ENCODE data around the gene SNRPB. TPM values are rescaled to one million over a fixed set of nuclear protein-coding genes. Genes with fewer than 3 reads are reported as not detected.

Gene SNRPB
- total RNA-seq, 3 donors from 2014 or later, result 84.2 to 143 (median 94.6) TPM

DNA sequence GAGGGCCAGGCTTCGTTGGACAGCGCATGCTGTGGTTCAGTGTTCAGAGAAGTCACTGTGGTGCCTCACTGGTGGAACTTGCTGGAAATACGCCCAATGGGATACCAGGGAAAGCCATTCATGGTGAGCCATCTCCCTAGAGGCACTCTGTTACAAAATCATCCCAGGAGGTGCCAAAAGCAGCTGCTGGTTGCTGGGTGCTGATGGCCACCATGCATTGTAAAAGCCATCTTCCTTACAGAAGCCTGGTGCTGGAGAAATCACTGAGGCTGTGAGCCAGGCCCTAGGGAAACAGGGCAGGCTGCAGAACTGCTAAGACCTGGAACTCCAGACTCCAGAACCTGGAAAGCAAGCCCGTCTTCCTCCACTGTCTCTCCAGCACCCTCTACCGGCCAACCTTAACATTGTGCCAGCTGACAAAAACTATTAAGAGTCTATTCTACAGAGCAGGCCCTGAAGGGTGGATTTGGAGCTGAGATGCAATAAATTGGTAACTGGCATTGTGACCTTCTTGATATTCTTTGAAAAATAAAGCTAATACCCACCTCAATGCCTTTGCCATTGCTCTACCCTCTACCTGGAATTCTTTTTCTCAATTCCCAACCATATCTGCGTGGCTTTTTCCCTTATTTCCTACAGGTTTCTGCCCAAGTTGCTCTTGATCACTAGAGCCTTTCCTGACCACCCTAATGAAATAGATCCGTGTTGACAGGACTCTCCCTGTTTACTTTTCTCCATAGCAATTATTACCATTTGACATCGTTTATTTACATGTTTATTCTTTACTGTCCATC is 18.5 kb downstream of the SNRPB start:
- no peaks in the 10 kb centered on the region for H3K36me3 ChIP-seq (ENCODE audit: low read depth)
- no peaks in the 10 kb centered on the region for H3K4me1 ChIP-seq (ENCODE audit: low read depth)
- H3K4me3 ChIP-seq, result no peak overlapping the region
- ATAC-seq (peak; percentile 89), DNase-seq (peak in 2 of 3 donors; percentile 58 to 83)
- TF ChIP-seq, protein P1, sequence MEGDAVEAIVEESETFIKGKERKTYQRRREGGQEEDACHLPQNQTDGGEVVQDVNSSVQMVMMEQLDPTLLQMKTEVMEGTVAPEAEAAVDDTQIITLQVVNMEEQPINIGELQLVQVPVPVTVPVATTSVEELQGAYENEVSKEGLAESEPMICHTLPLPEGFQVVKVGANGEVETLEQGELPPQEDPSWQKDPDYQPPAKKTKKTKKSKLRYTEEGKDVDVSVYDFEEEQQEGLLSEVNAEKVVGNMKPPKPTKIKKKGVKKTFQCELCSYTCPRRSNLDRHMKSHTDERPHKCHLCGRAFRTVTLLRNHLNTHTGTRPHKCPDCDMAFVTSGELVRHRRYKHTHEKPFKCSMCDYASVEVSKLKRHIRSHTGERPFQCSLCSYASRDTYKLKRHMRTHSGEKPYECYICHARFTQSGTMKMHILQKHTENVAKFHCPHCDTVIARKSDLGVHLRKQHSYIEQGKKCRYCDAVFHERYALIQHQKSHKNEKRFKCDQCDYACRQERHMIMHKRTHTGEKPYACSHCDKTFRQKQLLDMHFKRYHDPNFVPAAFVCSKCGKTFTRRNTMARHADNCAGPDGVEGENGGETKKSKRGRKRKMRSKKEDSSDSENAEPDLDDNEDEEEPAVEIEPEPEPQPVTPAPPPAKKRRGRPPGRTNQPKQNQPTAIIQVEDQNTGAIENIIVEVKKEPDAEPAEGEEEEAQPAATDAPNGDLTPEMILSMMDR (IDR thresholded peaks at IDR 0.05), result peak; percentile 77
- H3K9me3 ChIP-seq, result no peaks in the 10 kb centered on the region
- intact Hi-C loops (cut with DNase I, micrococcal nuclease), result loop anchor here in 1 of 2 donors (10.0 kb wide), 1 partner anchor 237 kb away; no protein-coding TSS in a partner anchor

DNA sequence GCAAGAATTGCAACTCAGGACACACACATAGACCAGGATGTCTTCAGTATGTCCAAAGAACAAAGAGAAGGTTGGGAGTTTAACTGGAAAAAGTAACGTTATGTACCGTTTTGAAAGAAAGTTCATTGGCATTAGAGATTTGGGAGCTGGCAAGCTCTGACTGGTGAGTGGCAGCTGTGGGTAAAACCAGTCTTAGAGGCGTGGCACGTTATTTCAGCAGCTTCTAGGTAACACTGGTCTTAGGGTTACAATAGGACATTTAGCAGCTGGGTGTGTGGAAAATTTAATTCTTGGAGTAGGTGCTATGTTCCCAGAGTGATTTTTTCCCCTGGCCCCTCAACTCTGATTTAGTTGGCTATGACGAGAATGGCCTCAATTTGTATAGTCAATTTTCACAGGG is 19.2 kb downstream of the SNRPB start:
- Histone ChIP-seq H3K4me1 (ENCODE audit: low read depth) (no peaks in the 10 kb centered on the region), H3K4me3 (no peak overlapping the region), H3K9me3 (no peaks in the 10 kb centered on the region), H3K36me3 (ENCODE audit: low read depth) (no peaks in the 10 kb centered on the region)
- TF ChIP-seq, protein P1 (IDR thresholded peaks at IDR 0.05), result no peak
- DNase-seq (no peak), ATAC-seq (no peak)
- intact Hi-C loops (cut with DNase I, micrococcal nuclease), result loop anchor here in 1 of 2 donors (10.0 kb wide), 1 partner anchor 237 kb away; no protein-coding TSS in a partner anchor

DNA sequence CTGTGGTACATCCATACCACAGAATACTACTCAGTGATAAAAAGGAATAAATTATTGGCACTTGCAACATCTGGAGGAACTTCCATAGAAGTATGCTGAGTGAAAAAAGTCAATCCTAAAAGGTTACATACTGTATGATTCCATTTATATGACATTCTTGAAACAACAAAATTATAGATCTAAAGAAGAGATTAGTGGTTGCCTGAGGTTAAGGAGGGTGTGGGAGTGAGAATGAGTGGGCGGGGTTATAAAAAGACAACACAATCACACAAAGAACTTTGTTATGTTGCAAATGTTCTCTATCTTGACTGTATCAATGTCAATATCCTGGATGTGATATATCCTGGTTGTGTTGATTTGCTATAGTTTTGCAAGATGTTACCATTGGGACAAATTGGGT is 21.2 kb downstream of the SNRPB start:
- H3K9me3 ChIP-seq, result no peaks in the 10 kb centered on the region
- TF ChIP-seq, protein P1 (IDR thresholded peaks at IDR 0.05), result no peak
- ATAC-seq, result no peak

DNA sequence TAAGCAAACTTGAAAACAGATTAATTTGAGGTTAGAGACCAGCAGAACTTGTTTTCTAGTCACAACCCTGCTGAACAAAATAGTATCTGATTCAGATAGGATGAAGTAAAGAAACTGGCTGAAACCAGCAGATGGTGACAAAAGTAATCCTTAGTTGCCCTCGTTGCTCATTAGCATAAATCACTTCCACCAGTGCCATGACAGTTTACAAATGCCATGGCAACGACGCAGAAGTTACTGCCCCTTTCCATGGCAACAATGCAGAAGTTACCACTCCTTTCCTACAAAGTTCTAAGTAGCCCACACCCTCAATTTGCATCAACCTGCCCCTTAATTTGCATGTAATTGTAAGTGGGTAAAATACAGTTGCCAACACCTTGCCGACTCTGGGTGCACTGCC is 23.7 kb downstream of the SNRPB start:
- no peaks in the 10 kb centered on the region for H3K9me3 ChIP-seq
- DNase-seq, result no peak
- H3K4me1 ChIP-seq (ENCODE audit: low read depth), result no peaks in the 10 kb centered on the region
- H3K36me3 ChIP-seq (ENCODE audit: low read depth), result no peaks in the 10 kb centered on the region
- intact Hi-C loops (cut with DNase I, micrococcal nuclease), result no loop called here
- no peak overlapping the region for H3K4me3 ChIP-seq
- TF ChIP-seq, protein P1 (IDR thresholded peaks at IDR 0.05), result no peak
- no peak for ATAC-seq

More for the DNA sequence above, 21.2 kb downstream of the SNRPB start:
- no peak overlapping the region for H3K4me3 ChIP-seq
- intact Hi-C loops (cut with DNase I, micrococcal nuclease), result no loop called here
- no peaks in the 10 kb centered on the region for H3K36me3 ChIP-seq (ENCODE audit: low read depth)
- DNase-seq, result no peak
- H3K4me1 ChIP-seq (ENCODE audit: low read depth), result no peaks in the 10 kb centered on the region

DNA sequence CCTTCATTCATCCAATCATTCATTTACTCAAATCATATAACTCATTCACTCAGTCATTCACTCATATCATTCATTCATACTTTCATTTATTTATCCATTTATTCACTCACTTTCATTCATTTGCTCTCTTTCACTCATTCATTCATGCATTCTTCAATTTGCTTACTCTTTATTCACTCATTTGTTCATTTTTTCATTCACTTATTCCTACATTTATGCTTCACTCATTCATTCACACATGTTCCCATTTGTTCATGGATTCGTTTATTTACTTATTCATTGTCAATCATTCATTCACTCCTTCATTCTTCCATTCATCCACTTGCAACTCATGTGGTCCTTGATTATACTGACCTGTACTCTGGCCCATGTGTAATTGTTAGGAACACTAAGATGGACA is 39.4 kb downstream of the SNRPB start:
- H3K4me3 ChIP-seq, result no peak overlapping the region

More for the DNA sequence above, 39.4 kb downstream of the SNRPB start:
- Histone ChIP-seq H3K4me1 (ENCODE audit: low read depth) (no peaks in the 10 kb centered on the region), H3K9me3 (no peaks in the 10 kb centered on the region), H3K36me3 (ENCODE audit: low read depth) (no peaks in the 10 kb centered on the region)
- intact Hi-C loops (cut with DNase I, micrococcal nuclease), result no loop called here
- TF ChIP-seq, protein P1 (IDR thresholded peaks at IDR 0.05), result no peak
- DNase-seq (no peak), ATAC-seq (no peak)

Data from mucosa of descending colon (tissue), 3 donors.